ENCODE measurements around the gene SPEN.
"Not testable (repeated sequence)": the region's sequence is repeated elsewhere in the genome, so short reads cannot be mapped to it uniquely, and the experiment has no call there.

SPEN gene

DNA sequence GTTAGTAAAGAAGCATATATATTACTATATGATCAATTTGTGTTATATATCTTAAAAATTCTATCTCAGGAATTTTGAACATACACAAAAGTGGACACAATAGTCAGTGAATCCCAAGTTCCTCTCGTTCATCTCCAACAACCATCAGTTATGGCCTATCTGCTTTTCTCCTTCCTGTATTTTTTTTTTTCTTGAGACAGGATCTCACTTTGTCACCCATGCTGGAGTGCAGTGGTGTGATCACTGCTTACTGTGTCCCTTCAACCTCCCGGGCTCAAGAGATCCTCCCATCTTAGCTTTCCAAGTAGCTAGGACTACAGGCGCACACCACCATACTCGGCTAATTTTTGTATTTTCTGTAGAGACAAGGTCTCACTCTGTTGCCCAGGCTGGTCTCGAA, 9.4 kb downstream of the SPEN start:
- no peak for DNase-seq

DNA sequence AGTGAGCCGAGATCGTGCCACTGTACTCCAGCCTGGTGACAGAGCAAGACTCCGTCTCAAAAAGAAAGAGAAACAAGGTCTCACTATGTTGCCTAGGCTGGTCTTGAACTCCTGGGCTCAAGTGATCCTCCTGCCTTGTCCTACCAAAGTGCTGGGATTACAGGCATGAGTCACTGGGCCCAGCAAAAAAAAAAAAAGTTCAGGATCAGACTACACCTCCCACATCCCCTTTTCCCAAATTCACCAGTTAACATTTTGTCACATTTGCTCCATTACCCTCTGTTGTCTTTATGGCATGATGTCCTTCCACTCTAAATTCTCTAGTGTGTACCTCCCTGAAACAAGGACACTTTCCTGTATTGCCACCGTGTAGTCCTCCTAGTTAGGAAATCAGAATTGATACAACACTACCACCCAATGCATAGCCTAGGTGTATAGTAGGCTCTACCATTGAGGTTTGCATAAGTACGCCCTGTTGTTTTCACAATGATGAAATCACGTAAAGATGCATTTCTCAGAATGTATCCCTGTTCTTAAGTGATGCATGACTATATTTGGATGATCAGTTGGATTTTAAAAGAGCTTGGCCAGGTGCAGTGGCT, 10.7 kb downstream of the SPEN start:
- no peak for DNase-seq

DNA sequence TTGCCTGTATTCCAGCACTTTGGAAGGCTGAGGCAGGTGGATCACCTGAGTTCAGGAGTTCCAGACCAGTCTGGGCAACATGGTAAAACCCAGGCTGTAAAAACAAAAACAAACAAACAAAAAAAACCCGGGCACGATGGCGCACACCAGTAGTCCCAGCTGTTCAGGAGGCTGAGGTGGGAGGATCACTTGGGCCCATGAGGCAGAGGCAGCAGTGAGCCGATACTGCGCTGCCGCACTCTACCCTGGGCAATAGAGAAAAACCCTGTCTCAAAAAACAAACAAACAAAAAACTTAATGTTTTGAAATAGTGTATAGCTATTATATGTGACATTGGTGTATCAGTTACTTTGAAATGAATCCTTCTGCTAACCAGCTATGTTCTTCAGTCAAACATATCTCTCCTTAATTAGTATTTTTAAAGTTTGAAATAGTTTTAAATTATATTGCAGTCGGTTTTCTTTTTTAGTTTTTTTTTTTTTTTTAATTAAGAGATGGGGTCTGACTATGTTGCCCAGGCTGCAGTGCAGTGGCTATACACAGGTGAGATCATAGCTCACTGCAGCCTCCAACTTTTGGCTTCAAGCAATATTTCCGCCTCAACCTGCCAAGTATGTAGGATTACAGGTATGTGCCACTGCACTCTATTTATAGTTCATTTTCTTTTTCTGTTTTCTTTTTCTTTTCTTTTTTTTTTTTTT, 11.3 kb downstream of the SPEN start:
- DNase-seq = no peak

DNA sequence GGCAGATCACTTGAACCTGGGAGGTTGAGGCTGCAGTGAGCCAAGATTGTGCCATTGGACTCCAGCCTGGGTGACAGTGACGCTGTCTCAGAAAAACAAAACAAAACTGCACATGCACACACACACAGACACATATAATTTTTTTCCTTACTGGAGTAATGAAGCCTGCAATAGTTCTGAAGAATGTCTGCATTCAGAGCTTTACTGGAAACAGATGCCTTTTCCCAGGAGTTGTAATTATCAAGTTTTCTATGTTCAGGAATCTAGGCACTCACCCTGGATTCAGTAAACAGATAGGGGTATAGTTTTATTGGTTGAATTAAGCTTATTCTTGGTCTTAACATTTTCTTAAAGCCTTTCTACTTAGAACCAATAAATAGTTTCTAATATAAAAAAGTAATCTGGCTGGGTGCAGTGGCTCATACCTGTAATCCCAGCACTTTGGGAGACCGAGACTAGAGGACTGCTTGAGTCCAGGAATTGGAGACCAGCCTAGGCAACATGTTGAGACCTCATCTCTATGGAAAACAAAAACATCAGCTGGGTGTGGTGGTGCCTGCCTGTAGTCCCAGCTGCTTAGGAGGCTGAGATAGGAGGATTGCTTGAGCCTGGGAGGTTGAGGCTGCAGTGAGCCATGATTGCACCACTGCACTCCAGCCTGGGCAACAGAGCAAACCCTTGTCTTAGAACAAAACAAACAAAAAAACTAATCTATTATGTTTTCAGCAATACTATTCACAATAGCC, 15.8 kb downstream of the SPEN start:
- no peak for DNase-seq

DNA sequence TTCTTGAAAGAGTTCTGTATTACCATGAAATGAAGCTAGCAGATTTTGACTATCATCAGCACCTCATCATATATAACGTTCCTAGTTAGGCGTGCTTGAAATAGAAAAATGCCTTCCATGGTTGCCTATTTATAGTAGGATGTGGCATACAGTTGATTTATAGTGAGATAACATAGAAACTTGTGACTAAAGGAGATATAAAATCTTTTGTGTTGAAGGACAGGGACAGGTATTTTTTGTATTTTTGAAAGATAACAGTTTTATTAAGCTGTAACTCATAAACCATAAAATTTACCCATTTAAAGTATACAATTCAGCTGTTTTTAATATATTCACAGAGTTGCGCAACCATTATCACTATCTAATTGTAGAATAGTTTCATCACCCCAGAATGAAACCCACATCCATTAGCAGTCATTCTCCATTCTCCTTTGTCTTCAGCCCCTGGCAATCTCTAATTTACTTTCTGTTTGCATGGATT, 19.3 kb downstream of the SPEN start:
- no peak for DNase-seq

DNA sequence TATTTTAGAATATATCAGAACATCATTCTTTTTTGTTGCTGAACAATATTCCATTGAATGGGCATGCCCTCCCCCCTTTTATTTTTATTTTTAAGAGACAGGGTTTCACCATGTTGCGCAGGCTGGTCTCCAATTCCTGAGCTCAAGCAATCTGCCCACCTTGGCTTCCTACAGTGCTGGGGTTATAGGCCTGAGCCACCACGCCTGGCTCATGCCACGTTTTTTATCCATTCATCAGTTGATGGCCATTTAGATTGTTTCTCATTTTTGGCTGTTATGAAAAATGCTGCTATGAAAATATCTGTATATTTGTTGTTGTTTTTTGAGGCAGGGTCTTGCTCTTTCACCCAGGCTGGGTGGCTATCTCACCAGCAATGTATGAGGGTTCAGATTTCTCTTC, 19.8 kb downstream of the SPEN start:
- DNase-seq = no peak

DNA sequence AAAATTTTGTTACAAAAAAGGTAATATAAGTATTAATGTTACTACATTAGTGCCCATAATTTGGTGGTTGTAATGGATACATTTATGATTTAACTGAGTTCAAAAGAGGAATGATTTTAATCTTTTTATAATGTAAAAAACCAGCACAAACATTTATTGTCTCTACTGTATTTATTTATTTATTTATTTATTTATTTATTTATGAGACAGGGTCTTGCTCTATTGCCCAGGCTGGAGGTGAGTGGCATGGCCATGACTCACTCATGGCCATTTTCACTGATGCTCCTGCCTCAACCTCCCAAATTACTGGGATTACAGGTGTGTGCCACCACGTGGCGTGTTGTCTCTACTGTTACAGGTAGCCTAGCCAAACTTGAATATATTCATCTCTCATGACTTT, 21.9 kb downstream of the SPEN start:
- DNase-seq = no peak

DNA sequence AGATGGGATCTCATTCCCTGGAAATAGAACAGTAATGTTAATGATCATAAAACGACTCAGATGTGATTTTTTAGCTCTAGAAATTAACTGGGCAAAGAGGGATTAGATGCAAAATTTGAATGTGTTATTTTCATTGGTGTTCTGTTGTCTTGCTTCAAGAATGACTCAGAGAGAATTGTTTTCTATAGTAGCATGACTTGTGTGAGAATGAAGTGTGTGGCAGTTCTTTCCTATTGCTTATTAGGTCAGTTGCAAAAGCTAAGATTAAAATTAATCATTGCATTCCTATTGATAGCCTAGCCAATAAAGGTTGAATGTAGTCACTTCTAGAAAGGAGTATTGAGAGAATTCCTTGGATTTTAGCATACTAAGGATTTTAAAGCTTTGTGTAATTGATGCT, 22.9 kb downstream of the SPEN start:
- no peak for DNase-seq

DNA sequence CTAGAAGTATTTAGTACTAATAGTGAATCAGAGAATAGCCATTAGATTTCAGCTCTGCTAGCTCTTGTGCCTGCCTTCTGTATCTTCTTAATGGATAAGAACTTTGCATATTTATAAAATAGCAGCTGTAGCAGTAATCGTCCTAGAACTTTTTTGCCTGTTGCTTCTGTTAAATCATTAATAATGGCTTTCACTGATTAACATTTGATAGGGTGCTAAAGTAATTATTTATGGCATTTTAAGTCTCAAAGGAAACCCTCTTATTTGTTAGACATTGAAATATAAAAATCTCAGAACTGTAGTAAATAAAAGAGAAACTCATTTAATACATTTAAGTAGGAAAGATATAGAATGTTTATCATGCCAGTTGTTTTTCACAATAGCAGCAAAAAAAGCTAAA, 27.0 kb downstream of the SPEN start:
- no peak for DNase-seq

DNA sequence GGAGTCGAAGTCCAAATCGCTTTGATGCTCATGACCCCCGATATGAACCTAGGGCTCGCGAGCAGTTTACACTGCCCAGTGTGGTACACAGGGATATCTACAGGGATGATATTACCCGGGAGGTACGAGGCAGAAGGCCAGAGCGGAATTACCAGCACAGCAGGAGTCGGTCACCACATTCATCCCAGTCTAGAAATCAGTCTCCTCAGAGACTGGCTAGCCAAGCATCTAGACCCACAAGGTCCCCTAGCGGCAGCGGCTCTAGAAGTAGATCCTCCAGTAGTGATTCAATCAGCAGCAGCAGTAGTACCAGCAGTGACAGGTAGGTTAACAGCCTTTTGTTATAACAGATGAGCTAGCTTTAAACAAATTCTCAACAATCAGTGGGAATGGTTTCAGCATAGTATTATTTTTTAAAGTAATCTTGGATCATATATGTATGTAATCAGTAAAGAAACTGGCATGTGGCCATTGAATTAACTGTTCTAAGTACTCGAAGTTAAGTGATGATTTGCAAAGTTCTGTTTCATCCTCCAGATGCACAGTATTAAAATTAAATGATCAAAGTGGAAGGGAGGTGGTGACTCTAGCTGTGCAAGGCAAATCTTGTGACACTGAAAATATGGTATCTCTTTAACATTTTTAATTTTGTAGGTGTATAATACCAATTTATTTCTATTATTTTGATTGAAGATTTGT, 29.0 kb downstream of the SPEN start:
- DNase-seq = no peak

DNA sequence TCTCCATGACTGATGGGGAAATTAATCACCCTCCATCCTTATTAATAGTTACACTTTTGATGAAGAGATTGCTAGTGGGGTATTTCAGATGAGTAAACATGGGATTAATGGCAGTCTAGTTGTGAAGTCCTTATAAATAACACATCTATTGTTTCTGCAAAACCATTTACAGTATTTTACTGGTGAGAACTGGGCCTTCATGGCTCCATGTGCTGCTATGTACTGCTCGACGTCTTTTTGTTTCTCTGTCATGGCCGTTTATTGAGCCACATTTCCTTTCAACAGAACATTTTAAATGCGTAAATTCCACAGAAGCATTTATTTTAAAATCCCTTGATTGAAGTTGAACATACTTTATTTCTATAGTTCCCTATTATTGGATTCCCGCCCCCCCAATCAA, 34.5 kb downstream of the SPEN start:
- no peak for DNase-seq

DNA sequence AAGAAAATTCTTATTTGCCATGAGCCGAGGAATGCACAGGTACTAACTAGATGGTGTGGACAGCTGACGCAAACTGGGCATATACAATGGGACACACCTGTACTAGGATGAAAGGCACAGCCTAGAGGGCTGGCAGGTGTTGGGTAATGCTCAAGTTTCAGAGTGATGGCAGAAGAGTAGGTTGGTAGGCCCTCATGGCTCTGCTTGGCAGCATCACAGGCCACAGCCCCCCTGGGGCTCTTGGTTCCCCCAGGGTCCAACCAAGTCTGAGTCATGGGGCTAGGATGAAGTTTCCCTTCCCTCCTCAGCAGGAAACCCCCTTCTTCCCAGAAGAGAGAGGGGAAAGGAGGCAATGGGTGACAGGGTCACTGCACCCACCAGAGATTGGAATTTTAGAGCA, 35.2 kb downstream of the SPEN start:
- DNase-seq = no peak

DNA sequence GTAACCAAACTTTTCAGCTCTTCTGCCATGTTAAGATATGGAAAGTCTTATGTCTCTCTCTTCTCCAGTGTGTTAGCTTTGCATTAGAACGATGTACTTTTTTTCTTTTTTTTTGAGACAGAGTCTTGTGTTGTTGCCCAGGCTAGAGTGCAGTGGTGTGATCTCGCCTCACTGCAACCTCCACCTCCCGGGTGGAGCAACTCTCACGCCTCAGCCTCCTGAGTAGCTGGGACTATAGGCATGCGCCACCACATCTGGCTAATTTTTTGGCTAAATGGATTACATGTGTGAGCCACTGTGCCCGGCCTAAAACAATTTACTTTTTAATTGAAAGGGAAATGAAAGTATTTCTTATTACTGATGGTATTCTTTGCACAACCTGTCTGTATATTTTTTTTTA, 35.8 kb downstream of the SPEN start:
- DNase-seq = no peak

DNA sequence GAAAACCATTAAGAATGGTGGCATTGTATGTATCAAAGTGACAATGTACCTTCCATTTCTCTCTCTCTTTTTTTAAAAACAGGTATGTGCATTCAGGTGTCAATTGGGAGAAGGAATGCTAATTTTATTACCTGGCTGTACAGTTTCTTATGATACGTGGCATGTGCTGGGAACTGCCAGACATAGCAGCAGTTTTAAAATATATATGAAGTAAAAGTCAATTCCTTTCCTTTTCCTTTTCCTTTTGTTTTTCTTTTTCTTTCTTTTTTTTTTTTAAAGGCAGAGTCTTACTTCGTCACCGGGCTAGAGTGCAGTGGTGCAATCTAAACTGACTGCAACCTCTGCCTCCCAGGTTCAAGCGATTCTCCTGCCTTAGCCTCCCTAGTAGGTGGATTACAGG, 37.0 kb downstream of the SPEN start:
- DNase-seq = no peak

DNA sequence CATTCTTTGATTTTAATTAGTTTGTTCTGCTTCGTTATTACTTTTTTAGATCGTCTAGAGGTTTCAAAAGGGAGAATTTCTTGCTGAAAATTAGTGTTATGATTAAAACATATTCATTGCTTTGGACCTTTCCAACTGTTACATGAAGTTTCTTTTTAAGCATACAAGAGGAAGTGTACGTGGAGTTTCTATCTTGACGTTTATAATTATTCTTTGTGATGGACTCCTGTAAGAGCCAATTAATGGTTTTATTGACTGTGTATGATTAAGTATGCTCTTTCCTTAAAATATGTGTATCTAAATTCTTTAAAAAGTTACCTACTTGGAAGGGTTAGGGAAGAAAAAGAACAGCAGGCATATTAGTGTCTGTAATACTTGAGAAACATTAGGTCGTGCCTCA, 37.8 kb downstream of the SPEN start:
- no peak for DNase-seq

DNA sequence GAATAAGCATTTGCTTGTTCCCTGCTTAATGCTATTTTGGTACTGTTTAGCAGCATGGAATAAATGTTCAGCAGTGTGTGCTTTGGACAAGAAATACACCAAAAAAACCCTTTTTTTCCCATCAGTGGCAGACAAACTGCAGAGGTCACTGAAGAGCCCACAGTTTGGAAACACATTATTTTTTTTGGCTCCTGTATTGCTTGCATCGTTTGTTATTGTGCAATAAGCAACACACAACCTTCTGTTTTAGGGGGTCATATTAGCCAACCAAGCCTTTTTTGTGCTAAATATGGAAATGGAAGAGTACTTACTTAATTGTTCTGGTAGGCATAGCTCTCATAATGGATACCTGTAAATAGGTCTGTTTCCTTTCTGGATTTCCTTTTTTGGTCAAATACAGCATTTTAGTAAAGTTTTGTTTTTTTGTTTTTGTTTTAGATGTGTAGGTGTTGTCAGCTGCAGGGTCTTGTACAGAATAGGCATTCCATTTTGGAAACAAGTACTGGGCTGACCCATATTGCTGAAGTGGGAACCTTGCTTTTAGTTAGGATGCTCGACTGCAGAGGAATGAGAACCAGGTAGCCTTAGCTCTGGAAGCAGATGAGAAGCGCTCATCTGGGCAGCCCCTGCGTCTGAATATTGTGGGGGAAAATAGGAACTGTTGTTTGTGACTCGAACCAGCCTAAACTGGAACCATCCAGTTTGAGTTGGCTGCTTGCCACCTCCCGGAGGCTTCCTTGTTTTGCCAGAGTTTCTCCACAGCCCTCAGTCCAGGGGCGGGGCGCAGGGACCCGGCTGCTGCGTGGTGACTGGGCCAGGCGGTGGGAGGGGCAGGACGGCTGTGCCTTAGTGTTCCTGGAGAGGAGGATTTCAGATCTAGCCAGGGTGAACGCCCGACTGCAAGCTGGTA, 38.4 kb downstream of the SPEN start:
- DNase-seq = peak; percentile 16

DNA sequence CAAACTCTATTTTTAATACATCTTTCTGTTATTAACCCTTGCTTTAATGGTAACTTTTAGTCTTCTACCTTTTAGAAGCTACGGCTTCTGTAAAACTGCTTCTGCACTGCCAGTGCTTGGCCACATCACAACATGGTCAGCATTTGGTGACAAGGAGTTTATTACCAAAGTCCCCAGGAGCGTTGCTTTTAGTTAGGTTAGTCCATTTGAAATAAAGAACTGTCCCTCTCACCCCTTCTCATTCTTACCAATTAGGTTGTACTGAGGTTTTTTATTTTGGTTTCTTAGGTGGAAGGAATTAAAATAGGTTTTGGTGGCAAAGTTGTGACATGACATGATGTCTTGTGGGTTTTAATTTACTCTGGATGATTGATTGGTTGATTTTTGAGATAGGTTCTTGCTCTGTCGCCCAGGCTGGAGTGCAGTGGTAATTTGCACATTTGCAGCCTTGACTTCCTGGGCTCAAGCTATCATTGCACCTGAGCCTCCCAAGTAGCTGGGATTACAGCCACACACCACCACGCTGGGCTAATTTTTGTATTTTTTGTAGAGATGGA, 39.2 kb downstream of the SPEN start:
- no peak for DNase-seq

DNA sequence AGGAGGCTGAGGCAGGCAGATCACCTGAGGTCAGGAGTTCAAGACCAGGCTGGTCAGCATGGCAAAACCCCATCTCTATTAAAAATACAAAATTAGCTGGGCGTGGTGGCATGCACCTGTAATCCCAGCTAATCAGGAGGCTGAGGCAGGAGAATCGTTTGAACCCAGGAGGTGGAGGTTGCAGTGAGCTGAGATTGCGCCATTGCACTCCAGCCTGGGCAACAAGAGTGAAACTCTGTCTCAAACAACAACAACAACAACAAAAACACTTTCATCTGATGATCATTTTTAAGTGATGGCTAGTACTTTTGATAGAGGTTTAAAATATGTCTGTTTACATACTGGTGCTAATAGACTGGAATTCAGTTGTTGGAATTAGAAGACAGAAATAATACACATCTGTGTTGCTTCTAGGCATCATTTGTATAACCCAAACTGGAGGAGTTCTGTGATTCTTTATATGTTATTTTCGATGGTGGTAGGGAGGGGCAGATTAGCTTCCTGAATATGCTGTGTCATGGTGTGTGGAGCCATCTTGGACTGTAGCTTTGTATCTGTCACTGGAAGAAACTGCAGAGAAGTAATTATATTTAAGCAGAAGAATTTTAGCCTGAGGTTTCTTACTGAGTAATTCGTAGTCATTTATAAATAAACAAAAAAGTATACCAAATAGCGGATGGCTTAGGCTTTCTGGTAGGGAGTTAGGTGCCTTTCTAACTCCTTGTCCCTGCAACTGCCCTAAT, 45.5 kb downstream of the SPEN start:
- not testable (repeated sequence) for DNase-seq

DNA sequence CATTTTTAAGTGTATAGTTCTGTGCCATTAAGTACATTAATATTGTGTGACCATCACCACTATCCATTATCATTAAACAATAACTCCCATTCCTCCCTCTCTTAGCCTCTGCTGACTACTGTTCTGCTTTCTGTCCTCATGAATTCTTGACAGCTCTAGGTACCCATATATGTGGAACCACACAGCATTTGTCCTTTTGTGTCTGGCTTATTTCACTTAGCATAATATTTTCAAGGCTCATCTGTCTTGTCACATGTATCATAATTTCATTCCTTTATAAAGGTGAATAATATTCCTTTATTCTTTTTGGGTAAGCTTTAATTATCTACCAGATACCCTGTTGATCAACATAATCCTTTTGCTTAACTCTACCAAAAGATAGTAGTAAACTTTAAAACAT, 47.7 kb downstream of the SPEN start:
- no peak for DNase-seq

DNA sequence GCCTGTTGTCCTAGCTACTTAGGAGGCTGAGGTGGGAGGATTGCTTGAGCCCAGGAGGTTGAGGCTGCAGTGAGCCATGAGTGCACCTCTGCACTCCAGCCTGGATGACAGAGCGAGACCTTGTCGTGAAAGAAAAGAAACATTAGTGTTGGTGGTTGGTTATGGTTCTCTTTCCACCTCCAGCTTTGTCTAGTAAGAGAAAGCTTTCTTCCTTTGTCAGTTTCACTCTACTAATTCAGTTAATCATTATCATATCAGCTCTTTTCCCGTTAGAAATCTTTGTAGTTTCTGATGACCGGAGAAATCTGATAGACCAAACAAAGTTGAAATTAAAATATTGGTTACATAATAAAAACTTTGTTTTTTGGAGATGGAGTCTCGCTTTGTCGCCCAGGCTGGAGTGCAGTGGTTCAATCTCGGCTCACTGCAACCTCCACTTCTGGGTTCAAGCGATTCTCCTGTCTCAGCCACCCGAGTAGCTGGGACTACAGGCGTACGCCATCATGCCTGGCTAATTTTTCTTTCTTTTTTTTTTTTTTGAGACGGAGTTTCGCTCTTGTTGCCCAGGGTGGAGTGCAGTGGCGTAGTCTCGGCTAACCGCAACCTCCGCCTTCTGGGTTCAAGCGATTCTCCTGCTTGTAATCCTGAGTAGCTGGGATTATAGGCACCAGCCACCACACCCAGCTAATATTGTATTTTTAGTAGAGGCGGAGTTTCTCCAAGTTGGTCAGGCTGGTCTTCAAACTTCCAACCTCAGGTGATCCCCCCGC, 49.5 kb downstream of the SPEN start:
- DNase-seq = not testable (repeated sequence)

DNA sequence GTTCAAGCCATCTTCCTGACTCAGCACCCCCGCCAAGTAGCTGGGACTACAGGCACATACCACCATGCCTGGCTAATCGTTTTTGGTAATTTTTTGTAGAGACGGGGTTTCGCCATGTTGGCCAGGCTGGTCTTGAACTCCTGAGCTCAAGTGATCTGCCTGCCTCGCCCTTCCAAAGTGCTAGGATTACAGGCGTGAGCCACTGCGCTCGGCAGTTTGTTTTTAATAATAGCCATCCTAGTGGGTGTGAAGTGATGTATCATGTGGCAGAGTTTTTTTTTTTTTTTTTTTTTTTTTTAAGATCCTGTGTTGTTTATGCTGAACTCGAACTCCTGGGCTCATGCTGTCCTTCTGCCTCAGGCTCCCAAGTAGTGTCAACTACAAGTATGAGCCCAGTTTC, 51.8 kb downstream of the SPEN start:
- no peak for DNase-seq

All from stimulated activated CD4-positive, alpha-beta T cell treated with anti-CD3 and anti-CD28 coated beads, Interleukin-4, amount 100 ng/mL, for 1 hour (primary cell).